Stimulated activated naive CD8-positive, alpha-beta T cell treated with anti-CD3 and anti-CD28 coated beads, Interleukin-15, Interleukin-2, amounts not matched to agents 100 U/mL and 50 U/mL, for 24 hours (primary cell): ENCODE data around the gene MORN2.
"Not testable (repeated sequence)": the region's sequence is repeated elsewhere in the genome, so short reads cannot be mapped to it uniquely, and the experiment has no call there.

Experiments
- ATAC-seq: fragments of 150-1000 bp; cut with Tn5 transposase; one replicate; pipeline ENCODE4 v1.10.0; 2021
- DNase-seq: peaks from one replicate; pipeline ENCODE4 v3.0.0; 2021

MORN2 gene

GRCh38 chr2:38875576-38876367 lies at the start of gene MORN2, which contains the start of gene DHX57:
TSS of gene MORN2 (plus strand) at chr2:38875976.
TSS of gene DHX57 (minus strand) at chr2:38875934. CDS start at chr2:38868405, 7,529 bp downstream.
- peak; percentile 84 for DNase-seq
- ATAC-seq: peak; percentile 99

- ATAC-seq: peak; percentile 28
- DNase-seq: not testable (repeated sequence)
These were observed 48.1 kb upstream of the MORN2 start for GRCh38 chr2:38827539-38828145.

- no peak for ATAC-seq
These were observed 47.3 kb upstream of the MORN2 start for GRCh38 chr2:38828460-38828859.

GRCh38 chr2:38829971-38830370 lies 45.8 kb upstream of the MORN2 start:
- DNase-seq (no peak), ATAC-seq (no peak)

More at GRCh38 chr2:38828460-38828859, 47.3 kb upstream of the MORN2 start:
- no peak for DNase-seq

GRCh38 chr2:38830526-38831159 lies 45.1 kb upstream of the MORN2 start:
- DNase-seq (no peak), ATAC-seq (no peak)

GRCh38 chr2:38835015-38835601 lies 40.7 kb upstream of the MORN2 start:
- DNase-seq (no peak), ATAC-seq (no peak)

GRCh38 chr2:38835990-38836389 lies 39.8 kb upstream of the MORN2 start:
- ATAC-seq: peak; percentile 59
- no peak for DNase-seq

- no peak for ATAC-seq
- DNase-seq: no peak
These were observed 39.0 kb upstream of the MORN2 start for GRCh38 chr2:38836791-38837190.

GRCh38 chr2:38850045-38850444 lies 25.7 kb upstream of the MORN2 start:
- no peak for ATAC-seq
- DNase-seq: no peak

- ATAC-seq: no peak
- no peak for DNase-seq
These were observed 19.6 kb upstream of the MORN2 start for GRCh38 chr2:38856165-38856564.

- no peak for ATAC-seq
- no peak for DNase-seq
These were observed 13.3 kb upstream of the MORN2 start for GRCh38 chr2:38862476-38862875.

- DNase-seq: no peak
- ATAC-seq: no peak
These were observed 12.6 kb upstream of the MORN2 start for GRCh38 chr2:38863061-38863695.

GRCh38 chr2:38866773-38867443 lies 8.9 kb upstream of the MORN2 start:
- no peak for DNase-seq
- ATAC-seq: no peak

GRCh38 chr2:38871432-38871831 lies 4.3 kb upstream of the MORN2 start:
- no peak for ATAC-seq
- DNase-seq: no peak

- no peak for ATAC-seq
- no peak for DNase-seq
These were observed 2.0 kb upstream of the MORN2 start for GRCh38 chr2:38873763-38874162.

- DNase-seq (no peak), ATAC-seq (no peak)
These were observed 575 bp upstream of the MORN2 start for GRCh38 chr2:38875227-38875575.

- no peak for ATAC-seq
These were observed 631 bp downstream of the MORN2 start for GRCh38 chr2:38876407-38876806.

GRCh38 chr2:38886063-38886462 lies 10.3 kb downstream of the MORN2 start:
- DNase-seq (no peak), ATAC-seq (no peak)

More at GRCh38 chr2:38876407-38876806, 631 bp downstream of the MORN2 start:
- DNase-seq: no peak

GRCh38 chr2:38887347-38887746 lies 11.6 kb downstream of the MORN2 start:
- ATAC-seq (no peak), DNase-seq (no peak)

GRCh38 chr2:38887902-38888554 lies 12.3 kb downstream of the MORN2 start:
- ATAC-seq (no peak), DNase-seq (no peak)

GRCh38 chr2:38889045-38889444 lies 13.3 kb downstream of the MORN2 start:
- DNase-seq (no peak), ATAC-seq (no peak)
